ENCODE results near the gene NDUFS7.

- TF ChIP-seq STAT3 (IDR thresholded peaks at IDR 0.05; ENCODE audit: low read depth, low read length) = no peak
- TF ChIP-seq, protein P1, sequence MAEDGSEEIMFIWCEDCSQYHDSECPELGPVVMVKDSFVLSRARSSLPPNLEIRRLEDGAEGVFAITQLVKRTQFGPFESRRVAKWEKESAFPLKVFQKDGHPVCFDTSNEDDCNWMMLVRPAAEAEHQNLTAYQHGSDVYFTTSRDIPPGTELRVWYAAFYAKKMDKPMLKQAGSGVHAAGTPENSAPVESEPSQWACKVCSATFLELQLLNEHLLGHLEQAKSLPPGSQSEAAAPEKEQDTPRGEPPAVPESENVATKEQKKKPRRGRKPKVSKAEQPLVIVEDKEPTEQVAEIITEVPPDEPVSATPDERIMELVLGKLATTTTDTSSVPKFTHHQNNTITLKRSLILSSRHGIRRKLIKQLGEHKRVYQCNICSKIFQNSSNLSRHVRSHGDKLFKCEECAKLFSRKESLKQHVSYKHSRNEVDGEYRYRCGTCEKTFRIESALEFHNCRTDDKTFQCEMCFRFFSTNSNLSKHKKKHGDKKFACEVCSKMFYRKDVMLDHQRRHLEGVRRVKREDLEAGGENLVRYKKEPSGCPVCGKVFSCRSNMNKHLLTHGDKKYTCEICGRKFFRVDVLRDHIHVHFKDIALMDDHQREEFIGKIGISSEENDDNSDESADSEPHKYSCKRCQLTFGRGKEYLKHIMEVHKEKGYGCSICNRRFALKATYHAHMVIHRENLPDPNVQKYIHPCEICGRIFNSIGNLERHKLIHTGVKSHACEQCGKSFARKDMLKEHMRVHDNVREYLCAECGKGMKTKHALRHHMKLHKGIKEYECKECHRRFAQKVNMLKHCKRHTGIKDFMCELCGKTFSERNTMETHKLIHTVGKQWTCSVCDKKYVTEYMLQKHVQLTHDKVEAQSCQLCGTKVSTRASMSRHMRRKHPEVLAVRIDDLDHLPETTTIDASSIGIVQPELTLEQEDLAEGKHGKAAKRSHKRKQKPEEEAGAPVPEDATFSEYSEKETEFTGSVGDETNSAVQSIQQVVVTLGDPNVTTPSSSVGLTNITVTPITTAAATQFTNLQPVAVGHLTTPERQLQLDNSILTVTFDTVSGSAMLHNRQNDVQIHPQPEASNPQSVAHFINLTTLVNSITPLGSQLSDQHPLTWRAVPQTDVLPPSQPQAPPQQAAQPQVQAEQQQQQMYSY (CRISPR knock-in tag; IDR thresholded peaks at IDR 0.05) = no peak
- TF ChIP-seq, protein P2, sequence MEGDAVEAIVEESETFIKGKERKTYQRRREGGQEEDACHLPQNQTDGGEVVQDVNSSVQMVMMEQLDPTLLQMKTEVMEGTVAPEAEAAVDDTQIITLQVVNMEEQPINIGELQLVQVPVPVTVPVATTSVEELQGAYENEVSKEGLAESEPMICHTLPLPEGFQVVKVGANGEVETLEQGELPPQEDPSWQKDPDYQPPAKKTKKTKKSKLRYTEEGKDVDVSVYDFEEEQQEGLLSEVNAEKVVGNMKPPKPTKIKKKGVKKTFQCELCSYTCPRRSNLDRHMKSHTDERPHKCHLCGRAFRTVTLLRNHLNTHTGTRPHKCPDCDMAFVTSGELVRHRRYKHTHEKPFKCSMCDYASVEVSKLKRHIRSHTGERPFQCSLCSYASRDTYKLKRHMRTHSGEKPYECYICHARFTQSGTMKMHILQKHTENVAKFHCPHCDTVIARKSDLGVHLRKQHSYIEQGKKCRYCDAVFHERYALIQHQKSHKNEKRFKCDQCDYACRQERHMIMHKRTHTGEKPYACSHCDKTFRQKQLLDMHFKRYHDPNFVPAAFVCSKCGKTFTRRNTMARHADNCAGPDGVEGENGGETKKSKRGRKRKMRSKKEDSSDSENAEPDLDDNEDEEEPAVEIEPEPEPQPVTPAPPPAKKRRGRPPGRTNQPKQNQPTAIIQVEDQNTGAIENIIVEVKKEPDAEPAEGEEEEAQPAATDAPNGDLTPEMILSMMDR (IDR thresholded peaks at IDR 0.05 in 2 of 3, conservative IDR thresholded peaks at IDR 0.05 in 1 of 3; ENCODE audit: control insufficient read depth in 2 of 3, extremely low read depth in 1 of 3, insufficient read depth in 1 of 3, low read depth in 3 of 3, low read length in 3 of 3) = no peak
- TF ChIP-seq, protein P3, sequence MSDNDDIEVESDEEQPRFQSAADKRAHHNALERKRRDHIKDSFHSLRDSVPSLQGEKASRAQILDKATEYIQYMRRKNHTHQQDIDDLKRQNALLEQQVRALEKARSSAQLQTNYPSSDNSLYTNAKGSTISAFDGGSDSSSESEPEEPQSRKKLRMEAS (IDR thresholded peaks at IDR 0.05; ENCODE audit: low read depth, low read length) = no peak
- no peak for TF ChIP-seq CEBPB (IDR thresholded peaks at IDR 0.05; ENCODE audit: borderline replicate concordance in 1 of 2, low read depth in 2 of 2, low read length in 2 of 2)
- TF ChIP-seq LARP7 (IDR thresholded peaks at IDR 0.05) = no peak
- TF ChIP-seq TCF7 (IDR thresholded peaks at IDR 0.05; ENCODE audit: borderline replicate concordance) = no peak
- TF ChIP-seq POLR2A (IDR thresholded peaks at IDR 0.05; ENCODE audit: low read depth, low read length) = peak; percentile 46; the same call in 1 of the 2 replicates
- TF ChIP-seq, protein P4, sequence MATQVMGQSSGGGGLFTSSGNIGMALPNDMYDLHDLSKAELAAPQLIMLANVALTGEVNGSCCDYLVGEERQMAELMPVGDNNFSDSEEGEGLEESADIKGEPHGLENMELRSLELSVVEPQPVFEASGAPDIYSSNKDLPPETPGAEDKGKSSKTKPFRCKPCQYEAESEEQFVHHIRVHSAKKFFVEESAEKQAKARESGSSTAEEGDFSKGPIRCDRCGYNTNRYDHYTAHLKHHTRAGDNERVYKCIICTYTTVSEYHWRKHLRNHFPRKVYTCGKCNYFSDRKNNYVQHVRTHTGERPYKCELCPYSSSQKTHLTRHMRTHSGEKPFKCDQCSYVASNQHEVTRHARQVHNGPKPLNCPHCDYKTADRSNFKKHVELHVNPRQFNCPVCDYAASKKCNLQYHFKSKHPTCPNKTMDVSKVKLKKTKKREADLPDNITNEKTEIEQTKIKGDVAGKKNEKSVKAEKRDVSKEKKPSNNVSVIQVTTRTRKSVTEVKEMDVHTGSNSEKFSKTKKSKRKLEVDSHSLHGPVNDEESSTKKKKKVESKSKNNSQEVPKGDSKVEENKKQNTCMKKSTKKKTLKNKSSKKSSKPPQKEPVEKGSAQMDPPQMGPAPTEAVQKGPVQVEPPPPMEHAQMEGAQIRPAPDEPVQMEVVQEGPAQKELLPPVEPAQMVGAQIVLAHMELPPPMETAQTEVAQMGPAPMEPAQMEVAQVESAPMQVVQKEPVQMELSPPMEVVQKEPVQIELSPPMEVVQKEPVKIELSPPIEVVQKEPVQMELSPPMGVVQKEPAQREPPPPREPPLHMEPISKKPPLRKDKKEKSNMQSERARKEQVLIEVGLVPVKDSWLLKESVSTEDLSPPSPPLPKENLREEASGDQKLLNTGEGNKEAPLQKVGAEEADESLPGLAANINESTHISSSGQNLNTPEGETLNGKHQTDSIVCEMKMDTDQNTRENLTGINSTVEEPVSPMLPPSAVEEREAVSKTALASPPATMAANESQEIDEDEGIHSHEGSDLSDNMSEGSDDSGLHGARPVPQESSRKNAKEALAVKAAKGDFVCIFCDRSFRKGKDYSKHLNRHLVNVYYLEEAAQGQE (IDR thresholded peaks at IDR 0.05; ENCODE audit: low read depth, low read length) = no peak
- no peak for TF ChIP-seq CEBPZ (IDR thresholded peaks at IDR 0.05; ENCODE audit: low read depth, low read length)
- no peak for TF ChIP-seq WRNIP1 (IDR thresholded peaks at IDR 0.05; ENCODE audit: borderline replicate concordance, low read depth, low read length)
- TF ChIP-seq RAD21 (IDR thresholded peaks at IDR 0.05; ENCODE audit: insufficient read depth, low read depth, low read length) = no peak
- TF ChIP-seq MYC (IDR thresholded peaks at IDR 0.05; ENCODE audit: insufficient read depth, insufficient read length, insufficient replicate concordance, low read length, severe bottlenecking) = no peak
These were observed 58.2 kb downstream of the NDUFS7 start for GRCh38 chr19:1441677-1442438.

Data from GM12878 (cell line).